DMS79 (cell line): ENCODE measurements around the gene MAP4.
"Not testable (repeated sequence)": the region's sequence is repeated elsewhere in the genome, so short reads cannot be mapped to it uniquely, and the experiment has no call there.

Experiments used
- DNase-seq: peaks from one replicate; lab custom pipeline; 2025; lab: John Stamatoyannopoulos, UW

The MAP4 gene

GRCh38 chr3:47897954-47898353, 118.3 kb downstream of the MAP4 start:
- DNase-seq, result no peak

- no peak for DNase-seq
These were observed 119.5 kb downstream of the MAP4 start for GRCh38 chr3:47896736-47897135.

- no peak for DNase-seq
These were observed 121.0 kb downstream of the MAP4 start for GRCh38 chr3:47895241-47895640.

- DNase-seq, result no peak
These were observed 123.8 kb downstream of the MAP4 start for GRCh38 chr3:47892286-47893040.

GRCh38 chr3:47891613-47892005, 124.6 kb downstream of the MAP4 start:
- no peak for DNase-seq

- DNase-seq, result no peak
These were observed 125.2 kb downstream of the MAP4 start for GRCh38 chr3:47890828-47891612.

GRCh38 chr3:47890126-47890827, 125.9 kb downstream of the MAP4 start:
- DNase-seq, result no peak

- DNase-seq, result no peak
These were observed 127.0 kb downstream of the MAP4 start for GRCh38 chr3:47888986-47889757.

- DNase-seq, result not testable (repeated sequence)
These were observed 128.2 kb downstream of the MAP4 start for GRCh38 chr3:47887991-47888390.

GRCh38 chr3:47885168-47885567, 131.0 kb downstream of the MAP4 start:
- DNase-seq, result no peak

GRCh38 chr3:47884603-47885002, 131.6 kb downstream of the MAP4 start:
- no peak for DNase-seq

GRCh38 chr3:47882338-47882737, 133.9 kb downstream of the MAP4 start:
- DNase-seq, result no peak

GRCh38 chr3:47877719-47878118, 138.5 kb downstream of the MAP4 start:
- DNase-seq, result no peak

- no peak for DNase-seq
These were observed 138.9 kb downstream of the MAP4 start for GRCh38 chr3:47877290-47877689.

- DNase-seq, result no peak
These were observed 141.3 kb downstream of the MAP4 start for GRCh38 chr3:47874913-47875312.

- DNase-seq, result no peak
These were observed 141.8 kb downstream of the MAP4 start for GRCh38 chr3:47874438-47874837.

GRCh38 chr3:47872916-47873315, 143.3 kb downstream of the MAP4 start:
- no peak for DNase-seq

- no peak for DNase-seq
These were observed 144.8 kb downstream of the MAP4 start for GRCh38 chr3:47871389-47871788.

- no peak for DNase-seq
These were observed 145.4 kb downstream of the MAP4 start for GRCh38 chr3:47870702-47871260.

GRCh38 chr3:47870156-47870555, 146.1 kb downstream of the MAP4 start:
- DNase-seq, result no peak

GRCh38 chr3:47868306-47868705, 147.9 kb downstream of the MAP4 start:
- no peak for DNase-seq
